Vagina (tissue), 2 donors: ENCODE data around the gene PRDM15.

Experiments used
- CTCF ChIP-seq, 3 experiments: fragments of 450-650 bp in 2 of 3; fragments of 200-600 bp in 1 of 3; sonication (generic) in 1 of 3; IDR thresholded peaks; one replicate each; pipeline ENCODE4 v1.5.1; 2017 to 2019; ENCODE audit warnings: antibody characterized with exemption in 3 of 3, mild to moderate bottlenecking in 2 of 3, moderate library complexity in 2 of 3
- POLR2A ChIP-seq, 2 donors: fragments of 450-650 bp; IDR thresholded peaks; one replicate each; pipeline ENCODE4 v1.6.1; 2017; ENCODE audit warnings: antibody characterized with exemption in 2 of 2, mild to moderate bottlenecking in 2 of 2, moderate library complexity in 2 of 2
- POLR2AphosphoS5 ChIP-seq, 2 donors: sonication (generic); formaldehyde crosslinking; IDR thresholded peaks; one replicate each; pipeline ENCODE4 v1.9.0; 2017; ENCODE audit warnings: antibody characterized with exemption in 2 of 2, mild to moderate bottlenecking in 2 of 2, low read depth in 1 of 2; ENCODE audit not compliant: insufficient read depth in 1 of 2

- TF ChIP-seq CTCF (IDR thresholded peaks at IDR 0.05) (no peak), POLR2A (IDR thresholded peaks at IDR 0.05) (no peak), POLR2AphosphoS5 (IDR thresholded peaks at IDR 0.05; ENCODE audit: insufficient read depth in 1 of 2, low read depth in 1 of 2) (no peak)
These were observed 50.2 kb downstream of the PRDM15 start for GRCh38 chr21:41828884-41829360.
